Esophagus (tissue), 2 donors: ENCODE measurements around the gene SAMD9. TPM values are rescaled to one million over a fixed set of nuclear protein-coding genes. Genes with fewer than 3 reads are reported as not detected.
A peak's percentile ranks its signal among the peaks of the same experiment; 100 is the strongest.

Source experiments
- H3K27ac ChIP-seq, 2 donors: one replicate each; pipeline ENCODE4 v1.5.1; 2013; ENCODE audit warnings: low read depth in 2 of 2, mild to moderate bottlenecking in 2 of 2, inconsistent platforms in 1 of 2, low read length in 1 of 2, moderate library complexity in 1 of 2
- H3K27me3 ChIP-seq, 2 donors: one replicate each; pipeline ENCODE4 v1.6.1; 2013; ENCODE audit warnings: low read length in 2 of 2, control low read depth in 1 of 2, mild to moderate bottlenecking in 1 of 2; ENCODE audit not compliant: insufficient read depth in 2 of 2, control insufficient read depth in 1 of 2
- H3K36me3 ChIP-seq, 2 donors: one replicate each; pipeline ENCODE4 v1.6.1; 2013; ENCODE audit warnings: low read length in 1 of 2; ENCODE audit not compliant: control insufficient read depth in 2 of 2, insufficient read depth in 2 of 2
- H3K4me1 ChIP-seq, 2 donors: one replicate each; pipeline ENCODE4 v1.6.1; 2013; ENCODE audit warnings: low read length in 1 of 2; ENCODE audit not compliant: control insufficient read depth in 2 of 2, insufficient read depth in 2 of 2
- H3K4me3 ChIP-seq, 2 donors: one replicate each; pipeline ENCODE4 v1.5.1; 2013; ENCODE audit warnings: low read length in 2 of 2, mild to moderate bottlenecking in 2 of 2, low read depth in 1 of 2, moderate library complexity in 1 of 2
- H3K9me3 ChIP-seq, 2 donors: one replicate each; pipeline ENCODE4 v1.6.1; 2013; ENCODE audit warnings: mild to moderate bottlenecking in 2 of 2, low read depth in 1 of 2, low read length in 1 of 2, moderate library complexity in 1 of 2; ENCODE audit not compliant: control insufficient read depth in 2 of 2, insufficient read depth in 1 of 2
- WGBS, 2 donors: extraction: QIAGEN DNeasy Blood & Tissue Kit; methylation state at CpG; one replicate each; pipeline ENCODE4 v1.1.7; 2013; 5-methylcytosine and 5-hydroxymethylcytosine counted together
- polyA plus RNA-seq, 2 donors: library from polyadenylated mRNA; stranded (reverse); fragments of 200-250 nt; gene quantifications; one replicate each; pipeline ENCODE4 v1.2.3, GENCODE V29; 2013
- donor health status: healthy with polysubstance abuse.
- donor health status: Bipolar disorder and iron deficiency.

Gene SAMD9
- polyA plus RNA-seq, 2 donors: 22.1 to 25.2 TPM

- Histone ChIP-seq H3K4me3 (peak within 1 kb of the TSS; percentile 38 to 45), H3K4me1 (no peaks in the 10 kb centered on the region), H3K27ac (peak within 1 kb of the TSS in 1 of 2 donors; percentile 22), H3K36me3 (peaks cover 4 to 6% of the 10 kb centered on the region in 2 donors), H3K27me3 (no peaks in the 10 kb centered on the region), H3K9me3 (no peaks in the 10 kb centered on the region)
- 20 to 26% methylated on average over 2 of the region's 2 CpGs for WGBS, 2 donors
Measured at GRCh38 chr7:93148144-93148543, 30.4 kb upstream of the SAMD9 start, which contains the start of gene SAMD9L. TSS of gene SAMD9L (minus strand) at chr7:93148385. CDS start at chr7:93135971, 12,414 bp downstream.

- Histone ChIP-seq H3K27me3 (no peaks in the 10 kb centered on the region), H3K9me3 (no peaks in the 10 kb centered on the region), H3K4me1 (no peaks in the 10 kb centered on the region), H3K27ac (peak overlapping the region in 1 of 2 donors; percentile 22), H3K4me3 (peak overlapping the region; percentile 38 to 45), H3K36me3 (peaks cover 6 to 11% of the 10 kb centered on the region in 2 donors)
- WGBS, 2 donors: 5 to 12% methylated on average over 3 of the region's 3 CpGs
Measured at GRCh38 chr7:93147363-93147762, 29.6 kb upstream of the SAMD9 start.

- WGBS, 2 donors: 61 to 64% methylated on average over 5 of the region's 5 CpGs
- no peaks in the 10 kb centered on the region for H3K4me1 ChIP-seq
- peak overlapping the region in 1 of 2 donors; percentile 31 for H3K27ac ChIP-seq
- H3K36me3 ChIP-seq: peaks cover 9 to 11% of the 10 kb centered on the region in 2 donors
- peak overlapping the region in 1 of 2 donors; percentile 45 for H3K4me3 ChIP-seq
- no peaks in the 10 kb centered on the region for H3K9me3 ChIP-seq
- no peaks in the 10 kb centered on the region for H3K27me3 ChIP-seq
Measured at GRCh38 chr7:93146472-93147141, 28.8 kb upstream of the SAMD9 start.

GRCh38 chr7:93146036-93146435 is 28.3 kb upstream of the SAMD9 start:
- 29 to 35% methylated on average over 1 of the region's 1 CpG for WGBS, 2 donors
- H3K4me3 ChIP-seq: no peak overlapping the region
- no peaks in the 10 kb centered on the region for H3K27me3 ChIP-seq
- no peaks in the 10 kb centered on the region for H3K4me1 ChIP-seq
- H3K27ac ChIP-seq: no peak overlapping the region
- no peaks in the 10 kb centered on the region for H3K9me3 ChIP-seq
- peaks cover 10 to 11% of the 10 kb centered on the region in 2 donors for H3K36me3 ChIP-seq

GRCh38 chr7:93145354-93145753 is 27.6 kb upstream of the SAMD9 start:
- H3K27ac ChIP-seq: no peak overlapping the region
- no peak overlapping the region for H3K4me3 ChIP-seq
- H3K27me3 ChIP-seq: no peaks in the 10 kb centered on the region
- H3K9me3 ChIP-seq: no peaks in the 10 kb centered on the region
- no peaks in the 10 kb centered on the region for H3K4me1 ChIP-seq
- WGBS, 2 donors: 51 to 59% methylated on average over 3 of the region's 3 CpGs
- H3K36me3 ChIP-seq: peaks cover 10 to 11% of the 10 kb centered on the region in 2 donors

GRCh38 chr7:93142127-93142526 is 24.3 kb upstream of the SAMD9 start:
- Histone ChIP-seq H3K36me3 (peaks cover 13 to 21% of the 10 kb centered on the region in 2 donors), H3K4me1 (no peaks in the 10 kb centered on the region), H3K4me3 (no peak overlapping the region), H3K27me3 (no peaks in the 10 kb centered on the region), H3K27ac (no peak overlapping the region), H3K9me3 (peaks cover 3 to 10% of the 10 kb centered on the region in 2 donors)
- 77 to 78% methylated on average over 1 of the region's 1 CpG for WGBS, 2 donors

GRCh38 chr7:93140582-93141191 is 22.9 kb upstream of the SAMD9 start:
- Histone ChIP-seq H3K4me1 (no peaks in the 10 kb centered on the region), H3K9me3 (peaks cover 3 to 10% of the 10 kb centered on the region in 2 donors), H3K4me3 (no peak overlapping the region), H3K36me3 (peaks cover 13 to 23% of the 10 kb centered on the region in 2 donors), H3K27ac (no peak overlapping the region), H3K27me3 (no peaks in the 10 kb centered on the region)
- 92 to 94% methylated on average over 3 of the region's 3 CpGs for WGBS, 2 donors

- H3K9me3 ChIP-seq: peaks cover 3 to 10% of the 10 kb centered on the region in 2 donors
- no peak overlapping the region for H3K4me3 ChIP-seq
- H3K27ac ChIP-seq: no peak overlapping the region
- H3K36me3 ChIP-seq: peaks cover 9 to 19% of the 10 kb centered on the region in 2 donors
- H3K27me3 ChIP-seq: no peaks in the 10 kb centered on the region
- no peaks in the 10 kb centered on the region for H3K4me1 ChIP-seq
- WGBS, 2 donors: 92 to 97% methylated on average over 4 of the region's 4 CpGs
Measured at GRCh38 chr7:93138576-93138975, 20.8 kb upstream of the SAMD9 start.

GRCh38 chr7:93133005-93133404 is 15.2 kb upstream of the SAMD9 start:
- H3K36me3 ChIP-seq: peaks cover 0 to 5% of the 10 kb centered on the region in 2 donors
- WGBS, 2 donors: 90 to 92% methylated on average over 1 of the region's 1 CpG
- H3K4me1 ChIP-seq: no peaks in the 10 kb centered on the region
- H3K27ac ChIP-seq: no peak overlapping the region
- H3K4me3 ChIP-seq: no peak overlapping the region
- H3K27me3 ChIP-seq: no peaks in the 10 kb centered on the region
- H3K9me3 ChIP-seq: peaks cover 0 to 3% of the 10 kb centered on the region in 2 donors
